ENCODE measurements around the gene ST6GALNAC5. TPM values are rescaled to one million over a fixed set of nuclear protein-coding genes. Genes with fewer than 3 reads are reported as not detected.

ST6GALNAC5 gene
- total RNA-seq, 1 experiment from 2014 or later: not detected

DNA sequence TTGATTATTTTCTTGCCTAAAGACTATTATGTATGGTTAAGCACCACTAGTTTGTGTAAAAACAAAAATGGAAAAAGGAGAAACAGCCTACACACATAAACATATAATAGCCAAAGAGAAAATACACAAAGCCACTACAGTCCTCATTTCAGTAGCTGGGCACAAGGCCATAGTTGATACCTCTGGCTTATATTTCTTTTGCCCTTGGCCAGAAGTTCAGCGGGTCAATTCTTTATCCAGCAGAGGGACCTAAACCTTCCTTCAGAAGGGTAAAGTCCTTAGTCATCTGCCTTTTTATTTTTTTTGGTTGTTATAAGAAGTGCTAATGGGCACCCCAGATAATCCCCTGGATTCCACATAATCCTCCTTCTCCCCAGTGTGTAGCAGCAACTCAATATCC, 217.8 kb downstream of the ST6GALNAC5 start:
- DNase-seq: peak in 1 of 2 experiments; percentile 9
- no peaks in the 10 kb centered on the region for H3K27me3 ChIP-seq
- no peak overlapping the region for H3K27ac ChIP-seq
- H3K4me1 ChIP-seq: no peaks in the 10 kb centered on the region
- no peaks in the 10 kb centered on the region for H3K9me3 ChIP-seq (replicated peaks)
- no peak overlapping the region for H3K4me3 ChIP-seq
- H3K36me3 ChIP-seq: no peaks in the 10 kb centered on the region

DNA sequence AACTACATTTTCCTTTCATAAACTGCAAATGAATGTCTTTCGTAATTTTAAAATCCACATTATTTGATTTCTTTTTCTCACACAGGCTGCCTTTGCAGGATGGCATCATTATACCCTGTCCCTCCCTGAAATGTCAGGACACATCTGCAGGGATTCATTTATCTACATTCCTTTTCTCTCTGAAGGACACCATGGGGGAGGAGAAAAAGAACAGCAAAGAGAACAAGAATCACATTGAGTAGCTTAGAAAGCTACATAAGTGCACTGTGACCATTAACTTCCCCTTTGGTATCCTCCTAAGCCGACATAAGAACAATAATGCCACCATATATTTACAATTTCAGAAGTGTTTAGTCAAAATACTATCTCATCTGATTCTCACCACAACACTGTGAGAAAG, 222.5 kb downstream of the ST6GALNAC5 start:
- no peak overlapping the region for H3K27ac ChIP-seq
- no peaks in the 10 kb centered on the region for H3K9me3 ChIP-seq (replicated peaks)
- no peak overlapping the region for H3K4me3 ChIP-seq
- no peaks in the 10 kb centered on the region for H3K4me1 ChIP-seq
- H3K27me3 ChIP-seq: no peaks in the 10 kb centered on the region
- H3K36me3 ChIP-seq: no peaks in the 10 kb centered on the region
- no peak for DNase-seq

DNA sequence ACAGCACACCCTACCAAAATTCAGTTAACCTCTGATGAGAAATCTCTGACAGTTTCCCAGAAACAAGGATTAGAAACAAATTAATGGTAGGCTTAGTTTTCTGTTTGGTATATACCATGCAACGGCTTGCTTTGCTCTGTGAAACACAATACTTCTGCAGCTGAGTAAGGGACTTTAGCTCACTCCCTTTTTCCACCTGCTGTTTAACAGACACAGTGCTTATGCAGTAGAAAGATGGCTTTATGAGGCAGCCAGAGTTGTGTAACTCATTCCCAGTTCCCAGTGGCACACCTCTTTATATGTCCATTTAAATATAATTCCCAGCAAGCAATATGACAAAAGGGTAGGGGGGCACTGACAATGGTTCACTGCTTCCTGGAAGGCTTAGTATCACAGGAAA, 228.0 kb downstream of the ST6GALNAC5 start:
- H3K4me1 ChIP-seq: no peaks in the 10 kb centered on the region
- no peak overlapping the region for H3K4me3 ChIP-seq
- H3K27me3 ChIP-seq: no peaks in the 10 kb centered on the region
- H3K27ac ChIP-seq: no peak overlapping the region
- DNase-seq: peak in 1 of 2 experiments; percentile 40
- no peaks in the 10 kb centered on the region for H3K9me3 ChIP-seq (replicated peaks)
- no peaks in the 10 kb centered on the region for H3K36me3 ChIP-seq

DNA sequence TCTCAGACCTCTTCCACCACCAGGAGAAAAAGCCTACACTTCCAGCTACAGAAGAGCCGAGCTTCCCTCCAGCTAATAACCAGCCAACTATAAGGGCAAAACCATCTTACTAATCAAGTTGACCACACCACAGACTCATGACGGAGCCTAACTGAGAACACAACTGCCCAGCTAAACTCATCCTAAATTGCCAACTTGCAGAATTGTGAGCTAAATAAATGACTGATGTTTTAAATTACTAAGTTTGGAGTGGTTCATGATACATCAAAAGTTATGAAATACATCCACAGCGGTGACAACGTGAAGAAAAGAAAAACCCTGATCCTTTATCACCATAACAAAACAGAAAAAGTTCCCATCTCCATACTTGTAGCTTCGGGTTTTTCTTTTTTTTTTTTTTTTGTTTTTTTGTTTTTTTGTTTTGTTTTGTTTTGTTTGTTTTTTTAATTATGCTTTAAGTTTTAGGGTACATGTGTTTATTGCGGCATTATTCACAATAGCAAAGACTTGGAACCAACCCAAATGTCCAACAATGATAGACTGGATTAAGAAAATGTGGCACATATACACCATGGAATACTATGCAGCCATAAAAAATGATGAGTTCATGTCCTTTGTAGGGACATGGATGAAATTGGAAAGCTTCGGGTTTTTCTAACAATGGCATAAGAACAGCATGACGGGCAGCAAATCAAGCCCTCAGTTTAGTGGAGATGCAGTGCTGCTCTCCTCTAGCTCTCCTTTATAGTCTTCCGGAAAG, 229.4 kb downstream of the ST6GALNAC5 start:
- Histone ChIP-seq H3K27me3 (no peaks in the 10 kb centered on the region), H3K4me1 (no peaks in the 10 kb centered on the region), H3K9me3 (replicated peaks) (no peaks in the 10 kb centered on the region), H3K4me3 (no peak overlapping the region), H3K27ac (no peak overlapping the region), H3K36me3 (no peaks in the 10 kb centered on the region)
- DNase-seq: no peak

DNA sequence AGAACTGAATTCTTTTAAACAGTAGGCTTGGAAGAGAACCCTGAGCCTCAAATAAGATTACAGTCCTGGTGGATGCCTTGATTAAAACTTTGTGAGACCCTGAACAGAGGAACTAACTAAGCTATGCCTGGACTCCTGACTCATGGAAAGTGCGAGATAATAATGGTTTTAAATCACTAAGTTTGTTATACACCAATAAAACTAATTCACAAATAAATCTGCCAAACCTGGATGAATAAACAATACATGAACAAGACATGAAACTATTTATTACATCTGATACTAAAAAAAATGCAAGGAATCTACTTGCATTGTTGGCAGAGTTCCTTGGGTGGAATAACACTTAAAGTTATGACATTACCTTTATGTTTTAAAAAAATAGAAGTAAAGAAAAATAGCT, 233.6 kb downstream of the ST6GALNAC5 start:
- no peaks in the 10 kb centered on the region for H3K9me3 ChIP-seq (replicated peaks)
- no peaks in the 10 kb centered on the region for H3K27me3 ChIP-seq
- no peak for DNase-seq
- H3K36me3 ChIP-seq: no peaks in the 10 kb centered on the region
- no peak overlapping the region for H3K4me3 ChIP-seq
- H3K27ac ChIP-seq: no peak overlapping the region
- H3K4me1 ChIP-seq: no peaks in the 10 kb centered on the region

DNA sequence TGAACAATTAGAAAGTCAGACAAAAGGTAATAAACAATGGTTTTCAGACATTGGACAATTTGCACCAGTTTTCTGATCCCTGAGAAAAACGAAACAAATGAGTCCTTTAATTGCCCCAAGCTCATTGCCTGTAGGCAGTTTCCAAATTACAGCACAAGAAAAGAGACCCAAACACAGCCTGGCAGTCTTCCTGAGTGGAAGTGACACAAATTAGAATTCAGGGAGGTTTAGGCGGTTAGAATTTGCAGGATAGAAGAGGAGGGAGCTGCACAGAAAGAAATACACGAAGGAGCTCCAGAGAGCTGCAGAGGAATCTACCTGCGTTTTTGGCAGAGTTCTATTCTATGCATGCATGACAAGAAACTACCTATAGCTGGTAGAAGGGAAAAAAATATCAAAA, 236.2 kb downstream of the ST6GALNAC5 start:
- Histone ChIP-seq H3K27ac (no peak overlapping the region), H3K4me1 (no peaks in the 10 kb centered on the region), H3K4me3 (no peak overlapping the region), H3K36me3 (no peaks in the 10 kb centered on the region), H3K9me3 (replicated peaks) (no peaks in the 10 kb centered on the region), H3K27me3 (no peaks in the 10 kb centered on the region)
- no peak for DNase-seq

DNA sequence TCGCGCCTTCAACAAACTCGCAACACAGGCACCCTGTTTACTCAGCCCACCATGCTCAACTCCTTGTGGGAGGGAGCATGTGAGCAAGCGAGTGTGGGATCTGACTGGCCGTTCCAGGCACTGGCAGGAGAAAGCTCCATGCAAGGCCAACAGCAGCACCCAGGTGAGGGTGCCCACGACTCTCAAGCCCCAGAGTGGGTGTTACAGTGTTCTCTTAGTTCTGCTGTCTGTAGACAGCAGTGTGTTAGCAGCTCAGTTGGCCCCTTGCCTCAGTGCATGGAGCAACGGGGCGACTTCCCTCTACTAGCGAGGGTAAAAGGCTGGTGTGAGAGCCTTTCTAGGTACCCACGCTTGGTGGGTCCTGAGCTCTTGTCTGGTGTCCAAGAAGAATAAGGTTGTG, 237.4 kb downstream of the ST6GALNAC5 start:
- no peak overlapping the region for H3K4me3 ChIP-seq
- H3K9me3 ChIP-seq (replicated peaks): no peaks in the 10 kb centered on the region
- DNase-seq: no peak

More for the DNA sequence above, 237.4 kb downstream of the ST6GALNAC5 start:
- H3K27ac ChIP-seq: no peak overlapping the region
- no peaks in the 10 kb centered on the region for H3K4me1 ChIP-seq
- H3K27me3 ChIP-seq: no peaks in the 10 kb centered on the region
- H3K36me3 ChIP-seq: no peaks in the 10 kb centered on the region

Data from SJCRH30 (cell line).